Sigmoid colon (tissue), 7 donors: Measurements from ENCODE around the gene CPLX4. TPM values are rescaled to one million over a fixed set of nuclear protein-coding genes. Genes with fewer than 3 reads are reported as not detected.

Experiments used
- DNase-seq: peaks from one replicate; pipeline ENCODE4 v3.0.0-alpha.2; 2019
- H3K27ac ChIP-seq, 4 donors: fragments of 200-600 bp; sonication (generic); one replicate each; pipeline ENCODE4 v1.5.1; 2016 to 2019; ENCODE audit warnings: mild to moderate bottlenecking in 1 of 4
- H3K27me3 ChIP-seq, 3 donors: fragments of 200-600 bp; sonication (generic); one replicate each; pipeline ENCODE4 v1.5.1; 2019; ENCODE audit warnings: mild to moderate bottlenecking in 1 of 3
- H3K36me3 ChIP-seq, 4 donors: fragments of 200-600 bp; sonication (generic); one replicate each; pipeline ENCODE4 v1.5.1; 2016 to 2019
- H3K4me1 ChIP-seq, 4 donors: fragments of 200-600 bp; sonication (generic); one replicate each; pipeline ENCODE4 v1.5.1; 2017 to 2019
- H3K4me3 ChIP-seq, 4 donors: fragments of 200-600 bp; sonication (generic); one replicate each; pipeline ENCODE4 v1.5.1; 2017 to 2019; ENCODE audit warnings: mild to moderate bottlenecking in 2 of 4, moderate library complexity in 1 of 4
- H3K9me3 ChIP-seq, 4 donors: fragments of 200-600 bp in 3 of 4; sonication (generic) in 3 of 4; one replicate each; pipeline versions ENCODE4 v1.5.1 to v1.6.1; 2013 to 2019
- CTCF ChIP-seq, 4 experiments: fragments of 450-650 bp in 3 of 4; fragments of 200-600 bp in 1 of 4; IDR thresholded peaks; one replicate each; pipeline ENCODE4 v1.5.1; 2016 to 2019; ENCODE audit warnings: antibody characterized with exemption in 4 of 4, mild to moderate bottlenecking in 3 of 4, moderate library complexity in 2 of 4
- EP300 ChIP-seq, 4 donors: sonication (generic); formaldehyde crosslinking; IDR thresholded peaks; one replicate each; pipeline ENCODE4 v1.6.1; 2017; ENCODE audit warnings: antibody characterized with exemption in 4 of 4
- POLR2A ChIP-seq, 2 donors: fragments of 450-650 bp; IDR thresholded peaks; one replicate each; pipeline ENCODE4 v1.6.1; 2016; ENCODE audit warnings: antibody characterized with exemption in 2 of 2, mild to moderate bottlenecking in 2 of 2, moderate library complexity in 2 of 2
- POLR2AphosphoS5 ChIP-seq, 4 donors: sonication (generic); formaldehyde crosslinking; IDR thresholded peaks; one replicate each; pipeline ENCODE4 v1.6.1; 2017; ENCODE audit warnings: antibody characterized with exemption in 4 of 4
- WGBS, 2 donors: extraction: QIAGEN DNeasy Blood & Tissue Kit; methylation state at CpG; one replicate each; pipeline ENCODE4 v1.1.7; 2013; 5-methylcytosine and 5-hydroxymethylcytosine counted together
- intact Hi-C: fragments of 100-400 bp; cut with DNase I; formaldehyde crosslinking; loops from one replicate; pipeline ENCODE4 v1.15.1; 2023
- polyA plus RNA-seq, 3 donors: library from polyadenylated mRNA; stranded (reverse); fragments of 200-250 nt; gene quantifications; one replicate each; pipeline ENCODE4 v1.2.3, GENCODE V29; 2013
- total RNA-seq, 4 donors: library from RNA; depleted of rRNA; stranded (reverse); fragments of >200 nt; gene quantifications; one replicate each; pipeline ENCODE4 v1.1.0, GENCODE V29; 2016
- donor health status: healthy with polysubstance abuse.
- donor health status: Bipolar disorder and iron deficiency.
- donor health status: healthy.

Gene CPLX4
- total and polyA plus RNA-seq, 7 donors = 0.33 TPM; not detected in 6

- H3K4me1 ChIP-seq = peaks cover 0 to 10% (median 9%) of the 10 kb centered on the region in 4 donors
- peaks cover 0 to 16% (median 0%) of the 10 kb centered on the region in 3 donors for H3K27me3 ChIP-seq
- 87 to 89% methylated on average over 7 of the region's 7 CpGs for WGBS, 2 donors
- DNase-seq = no peak
- no peaks in the 10 kb centered on the region for H3K36me3 ChIP-seq
- TF ChIP-seq POLR2A (IDR thresholded peaks at IDR 0.05) = no peak
- TF ChIP-seq POLR2AphosphoS5 (IDR thresholded peaks at IDR 0.05) = no peak
- no peak for TF ChIP-seq CTCF (IDR thresholded peaks at IDR 0.05)
- no peak for TF ChIP-seq EP300 (IDR thresholded peaks at IDR 0.05)
- no peak overlapping the region for H3K4me3 ChIP-seq
- H3K9me3 ChIP-seq = no peaks in the 10 kb centered on the region
- intact Hi-C loops = no loop called here
- no peak overlapping the region for H3K27ac ChIP-seq
Observed at GRCh38 chr18:59311631-59312030, 6.8 kb downstream of the CPLX4 start.

- WGBS, 2 donors = 4 to 16% methylated on average over 5 of the region's 5 CpGs
- Histone ChIP-seq H3K27me3 (peaks cover 0 to 30% (median 0%) of the 10 kb centered on the region in 3 donors), H3K9me3 (no peaks in the 10 kb centered on the region), H3K4me3 (peak overlapping the region in 3 of 4 donors; percentile 23 to 32 (median 27)), H3K4me1 (peaks cover 0 to 10% (median 9%) of the 10 kb centered on the region in 4 donors), H3K27ac (no peak overlapping the region), H3K36me3 (no peaks in the 10 kb centered on the region)
- no peak for DNase-seq
- intact Hi-C loops = loop anchor here (2.0 kb wide), 2 partner anchors 94 to 514 kb away; no protein-coding TSS in a partner anchor
- TF ChIP-seq CTCF (IDR thresholded peaks at IDR 0.05) (no peak), POLR2A (IDR thresholded peaks at IDR 0.05) (no peak), EP300 (IDR thresholded peaks at IDR 0.05) (no peak), POLR2AphosphoS5 (IDR thresholded peaks at IDR 0.05) (no peak)
Observed at GRCh38 chr18:59308938-59309260, 9.6 kb downstream of the CPLX4 start.

GRCh38 chr18:59308248-59308937 lies 10.1 kb downstream of the CPLX4 start:
- no peak for TF ChIP-seq POLR2AphosphoS5 (IDR thresholded peaks at IDR 0.05)
- peak; percentile 43 to 75 (median 61) for TF ChIP-seq CTCF (IDR thresholded peaks at IDR 0.05)
- H3K27ac ChIP-seq = no peak overlapping the region
- DNase-seq = peak; percentile 83
- H3K4me3 ChIP-seq = peak overlapping the region in 3 of 4 donors; percentile 23 to 32 (median 27)
- intact Hi-C loops = loop anchor here (2.0 kb wide), 2 partner anchors 94 to 514 kb away; no protein-coding TSS in a partner anchor
- H3K9me3 ChIP-seq = no peaks in the 10 kb centered on the region
- 3 to 4% methylated on average over 46 of the region's 46 CpGs for WGBS, 2 donors
- peaks cover 0 to 30% (median 0%) of the 10 kb centered on the region in 3 donors for H3K27me3 ChIP-seq
- no peaks in the 10 kb centered on the region for H3K36me3 ChIP-seq
- H3K4me1 ChIP-seq = peaks cover 0 to 10% (median 9%) of the 10 kb centered on the region in 4 donors

GRCh38 chr18:59306640-59307039 lies 11.8 kb downstream of the CPLX4 start:
- H3K36me3 ChIP-seq = no peaks in the 10 kb centered on the region
- no peak for DNase-seq
- H3K4me3 ChIP-seq = no peak overlapping the region
- 81 to 85% methylated on average over 6 of the region's 6 CpGs for WGBS, 2 donors
- peaks cover 0 to 10% (median 9%) of the 10 kb centered on the region in 4 donors for H3K4me1 ChIP-seq
- peaks cover 0 to 27% (median 0%) of the 10 kb centered on the region in 3 donors for H3K27me3 ChIP-seq
- no peak overlapping the region for H3K27ac ChIP-seq
- H3K9me3 ChIP-seq = no peaks in the 10 kb centered on the region
- intact Hi-C loops = no loop called here
- TF ChIP-seq EP300 (IDR thresholded peaks at IDR 0.05) (no peak), CTCF (IDR thresholded peaks at IDR 0.05) (no peak), POLR2A (IDR thresholded peaks at IDR 0.05) (no peak), POLR2AphosphoS5 (IDR thresholded peaks at IDR 0.05) (no peak)
